ENCODE measurements around the gene JMJD1C.

JMJD1C gene

GRCh38 chr10:63434866-63435854 lies 30.6 kb downstream of the JMJD1C start:
- DNase-seq = no peak

DNA sequence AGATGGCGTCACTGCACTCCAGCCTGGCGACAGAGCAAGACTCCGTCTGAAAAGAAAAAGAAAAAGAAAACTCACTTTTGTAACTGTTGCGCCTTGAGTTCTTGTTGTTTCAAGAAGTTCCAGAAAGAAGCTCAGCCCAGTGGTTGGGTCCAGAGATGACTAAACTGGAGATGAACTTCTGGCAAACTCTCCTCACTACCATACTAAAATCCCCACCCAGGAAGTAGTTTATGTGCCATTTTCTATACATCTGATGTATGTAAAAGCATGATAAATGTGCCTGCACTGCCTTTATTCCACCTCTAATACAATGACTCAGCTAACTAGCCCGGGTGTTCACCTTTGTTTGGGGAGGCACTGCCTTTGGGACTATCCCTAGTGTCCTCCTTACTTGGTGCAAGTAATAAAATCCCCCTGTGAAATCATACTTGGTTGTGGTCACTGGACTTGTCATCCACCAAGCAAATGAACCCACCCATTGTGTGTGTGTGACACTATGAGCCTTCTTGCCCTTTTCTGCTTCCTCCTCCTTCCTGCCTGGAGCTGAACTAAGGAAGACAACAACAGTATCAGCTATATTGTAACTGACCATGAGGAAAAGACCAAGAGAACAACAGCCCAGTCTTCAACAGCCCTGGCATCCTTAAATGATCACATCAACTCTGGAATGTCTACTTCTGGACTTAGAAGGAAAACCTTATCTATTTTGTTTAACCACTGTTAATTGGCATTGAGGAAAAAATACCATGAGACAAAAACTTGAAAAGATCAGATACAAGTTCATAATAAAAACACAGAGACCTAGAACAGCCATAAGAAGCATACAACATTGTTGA lies 33.6 kb downstream of the JMJD1C start:
- DNase-seq = no peak

- DNase-seq = no peak
Observed at GRCh38 chr10:63430999-63431356, 34.8 kb downstream of the JMJD1C start.

- DNase-seq = no peak
Observed at GRCh38 chr10:63430091-63430998, 35.4 kb downstream of the JMJD1C start.

DNA sequence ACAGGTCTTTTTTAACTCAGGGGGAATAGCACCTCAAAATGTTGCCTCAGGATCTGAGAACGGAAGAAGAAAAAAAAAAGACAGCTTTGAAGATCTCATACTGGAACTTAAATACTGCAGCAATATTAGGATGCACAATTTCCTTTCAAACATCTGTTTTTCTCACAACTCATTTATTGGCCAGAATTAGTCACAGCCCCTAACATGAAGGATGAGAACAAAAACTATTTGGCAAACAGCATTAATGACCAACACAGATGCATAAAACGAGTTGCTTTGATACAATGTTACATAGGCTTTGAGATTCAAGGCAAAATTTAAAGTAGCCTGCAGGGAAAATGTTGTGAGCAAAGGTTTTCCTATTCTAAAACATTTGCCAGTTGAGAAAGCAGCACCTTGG lies 36.5 kb downstream of the JMJD1C start:
- DNase-seq = no peak

DNA sequence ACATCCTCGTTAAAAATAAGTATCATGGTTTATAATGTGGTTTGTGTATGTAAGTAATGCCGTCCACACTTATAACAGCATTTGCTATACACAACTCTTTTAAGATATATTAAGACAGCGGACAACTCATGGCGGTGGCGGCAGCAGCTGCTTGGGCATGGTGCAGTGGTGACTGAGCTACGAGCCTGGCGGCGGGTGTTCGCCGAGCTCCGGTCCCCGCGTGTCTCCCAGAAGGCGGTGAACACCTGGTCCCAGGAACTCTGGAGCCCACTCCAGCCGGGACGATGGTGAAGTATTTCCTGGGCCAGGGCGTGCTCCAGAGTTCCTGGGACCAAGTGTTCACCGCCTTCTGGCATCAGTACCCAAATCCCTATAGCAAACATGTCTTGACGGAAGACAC lies 38.8 kb downstream of the JMJD1C start:
- DNase-seq = no peak

- no peak for DNase-seq
Observed at GRCh38 chr10:63425512-63425911, 40.3 kb downstream of the JMJD1C start.

DNA sequence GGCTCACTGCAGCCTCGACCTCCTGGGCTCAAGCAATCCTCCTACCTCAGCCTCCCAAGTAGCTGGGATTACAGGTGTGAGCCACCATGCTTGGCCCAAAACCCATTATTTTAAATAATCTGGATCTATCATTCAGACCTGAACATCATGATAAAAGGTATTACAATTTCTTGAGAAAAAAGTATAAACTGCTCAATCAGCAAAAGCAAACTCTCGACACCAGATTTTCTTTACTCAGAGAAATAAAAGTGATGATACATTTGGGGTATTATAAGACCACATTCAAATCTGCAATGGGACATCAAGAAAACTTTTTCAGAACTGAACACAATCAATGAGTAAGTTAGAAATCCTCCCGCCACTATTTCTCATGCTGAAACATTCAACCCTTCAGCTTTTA lies 41.2 kb downstream of the JMJD1C start:
- no peak for DNase-seq

- no peak for DNase-seq
Observed at GRCh38 chr10:63423494-63423893, 42.3 kb downstream of the JMJD1C start.

GRCh38 chr10:63421591-63421990 lies 44.2 kb downstream of the JMJD1C start:
- DNase-seq = no peak

- DNase-seq = no peak
Observed at GRCh38 chr10:63416376-63416775, 49.4 kb downstream of the JMJD1C start.

DNA sequence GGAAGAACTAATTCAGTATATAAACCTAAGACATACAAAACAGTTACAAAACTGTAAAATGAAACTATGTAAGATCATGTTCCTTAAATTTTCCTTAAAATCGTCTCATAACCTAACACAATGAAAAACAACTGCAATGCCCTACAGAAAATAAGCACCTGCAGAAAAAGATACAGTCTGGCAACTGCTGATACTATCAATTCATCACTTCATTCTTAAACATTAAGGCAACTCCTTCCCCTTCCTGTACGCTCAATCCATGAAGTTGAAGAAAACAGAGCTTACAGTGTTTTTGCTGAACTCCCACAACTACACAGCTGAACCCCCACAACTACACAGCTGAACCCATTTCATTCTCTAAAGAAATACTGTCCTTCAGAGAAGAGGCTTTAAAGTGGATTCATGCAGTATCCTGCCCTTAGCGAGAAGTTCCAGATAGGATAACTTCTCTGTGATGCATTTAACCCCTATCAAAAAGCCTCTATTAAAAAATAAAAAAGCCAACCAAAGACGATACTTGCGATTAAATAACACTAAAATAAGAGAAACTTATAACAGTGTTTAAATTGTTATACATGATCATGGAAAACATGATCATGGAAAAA lies 50.0 kb downstream of the JMJD1C start:
- DNase-seq = no peak

- no peak for DNase-seq
Observed at GRCh38 chr10:63414481-63415260, 51.1 kb downstream of the JMJD1C start.

DNA sequence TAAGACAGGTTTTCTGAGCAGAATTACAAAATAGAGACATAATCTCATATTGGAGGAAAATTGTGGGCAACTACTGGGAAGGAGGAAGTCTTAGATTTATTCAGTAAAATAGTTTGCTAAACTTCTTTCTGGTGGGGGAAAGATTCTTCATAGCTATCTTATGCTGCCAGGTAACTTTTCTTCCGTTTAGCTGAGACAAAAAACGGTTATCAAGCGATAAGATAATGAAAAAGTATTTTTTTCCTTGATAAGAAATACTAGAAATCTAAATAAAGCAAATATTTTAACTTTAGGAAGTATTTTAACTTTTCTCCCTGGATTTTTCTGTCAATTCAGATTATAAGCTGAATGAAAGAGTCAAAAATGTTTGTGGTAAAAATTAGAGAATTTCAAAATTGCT lies 52.3 kb downstream of the JMJD1C start:
- DNase-seq = no peak

GRCh38 chr10:63412304-63412703 lies 53.5 kb downstream of the JMJD1C start:
- DNase-seq = no peak

DNA sequence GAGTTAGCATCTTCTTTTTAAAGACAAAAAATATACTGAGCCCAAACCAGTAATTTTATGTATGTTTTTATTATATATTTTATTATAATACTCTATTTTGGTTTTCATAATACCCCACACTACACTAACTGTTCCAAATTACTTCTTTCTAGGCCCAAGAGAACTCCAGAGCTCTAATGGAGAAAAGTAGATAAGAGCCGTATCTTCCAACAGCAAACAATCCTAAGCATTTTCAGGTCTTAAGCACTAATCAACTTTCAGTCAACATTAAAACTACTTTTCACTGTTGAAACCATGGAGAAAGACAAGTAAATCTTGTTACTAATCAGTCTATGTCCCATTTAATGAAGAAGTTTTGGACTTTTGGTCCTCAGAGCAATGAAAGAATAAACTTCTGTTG lies 55.1 kb downstream of the JMJD1C start:
- DNase-seq = no peak

GRCh38 chr10:63409465-63410027 lies 56.2 kb downstream of the JMJD1C start:
- DNase-seq = no peak

GRCh38 chr10:63407136-63407662 lies 58.6 kb downstream of the JMJD1C start:
- DNase-seq = no peak

DNA sequence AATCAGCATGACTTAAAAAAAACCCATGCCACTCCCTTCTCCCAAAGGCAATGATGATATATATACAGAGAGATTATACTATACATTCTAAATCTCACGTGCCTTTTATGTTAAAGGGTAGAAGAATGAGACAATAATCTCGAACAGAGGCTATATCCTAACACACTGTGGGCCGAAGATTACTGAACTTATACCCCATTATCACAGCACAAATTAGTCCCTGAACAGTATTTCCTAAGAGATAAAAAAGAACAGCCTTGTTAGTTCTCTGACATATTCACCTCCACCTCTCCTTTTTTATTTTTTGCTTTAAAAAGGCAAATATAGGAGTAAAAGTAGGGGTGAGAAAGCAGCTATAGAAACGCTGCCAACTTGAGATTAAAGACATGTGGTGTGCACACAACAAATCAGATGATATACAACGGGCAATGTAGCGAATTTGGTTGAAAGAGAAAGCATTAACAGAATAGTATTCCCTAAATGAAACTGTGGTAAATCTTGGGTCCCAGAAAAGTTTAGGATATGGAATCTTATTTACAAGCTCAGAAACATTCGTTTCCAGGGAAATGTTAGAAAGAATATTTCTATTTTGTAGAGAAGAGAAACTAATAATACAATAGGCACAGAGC lies 69.5 kb downstream of the JMJD1C start:
- DNase-seq = no peak

GRCh38 chr10:63393050-63393449 lies 72.7 kb downstream of the JMJD1C start:
- DNase-seq = no peak
